HepG2 (cell line): ENCODE data around the gene KIFAP3. TPM values are rescaled to one million over a fixed set of nuclear protein-coding genes. Genes with fewer than 3 reads are reported as not detected.

Experiments used
- ATAC-seq: fragments of 200-7000 bp; cut with Tn5 transposase; 3 replicates; pipeline ENCODE4 v1.9.1; 2020; ENCODE audit warnings: mild to moderate bottlenecking, moderate library complexity
- BruUV-seq: library from RNA; stranded (reverse); fragments of 400-500 nt; replicated peaks from 2 replicates; lab custom pipeline; 2021; lab: Mats Ljungman, UMichigan
- CTCF ChIA-PET: fragments of 300-600 bp; formaldehyde crosslinking; extraction: SDS; loops from one replicate; lab custom pipeline; 2021; ENCODE audit warnings: low total read pairs, inconsistent platforms, low intra/inter-chr PET ratio; lab: Yijun Ruan, JAX
- POLR2A ChIA-PET: fragments of 350-600 bp; sonication (Branson Sonifier 250); formaldehyde crosslinking; loops from one replicate; lab custom pipeline; 2020; ENCODE audit warnings: antibody characterized with exemption, inconsistent platforms; lab: Yijun Ruan, JAX
- DNase-seq: peaks from one replicate; pipeline ENCODE4 v3.0.0-alpha.2; 2015; ENCODE audit warnings: low spot score
- FAIRE-seq: peaks from 3 replicates; lab custom pipeline; 2011; peaks lifted over from hg19 to GRCh38; lab: Jason Lieb, UNC
- H2AFZ ChIP-seq: one replicate; pipeline ENCODE4 v1.6.1; 2011; ENCODE audit warnings: low read length, inconsistent platforms
- H3K27ac ChIP-seq: fragments of 300-600 bp; 3 replicates; pipeline ENCODE4 v1.8.0; 2011; ENCODE audit warnings: mixed run types, mild to moderate bottlenecking, mixed read lengths, low read length, inconsistent platforms; ENCODE audit not compliant: insufficient read depth; ENCODE audit errors: extremely low read length
- H3K27me3 ChIP-seq, 2 experiments: fragments of 200-600 bp in 1 of 2; 2 replicates in 1 of 2; 3 replicates in 1 of 2; pipeline versions ENCODE4 v1.6.0 to v1.8.0; 2011; ENCODE audit warnings: low read length in 2 of 2, mild to moderate bottlenecking in 2 of 2, moderate library complexity in 2 of 2, inconsistent platforms in 1 of 2; ENCODE audit not compliant: insufficient read depth in 2 of 2, control insufficient read depth in 1 of 2
- H3K36me3 ChIP-seq, 2 experiments: fragments of 200-600 bp in 1 of 2; replicated peaks in 1 of 2; 2 replicates in 1 of 2; 3 replicates in 1 of 2; pipeline versions ENCODE4 v1.5.1 to v1.8.0; 2011; ENCODE audit warnings: low read length in 2 of 2, inconsistent platforms in 1 of 2; ENCODE audit not compliant: insufficient read depth in 2 of 2, control insufficient read depth in 1 of 2
- H3K4me1 ChIP-seq: 2 replicates; pipeline ENCODE4 v1.5.1; 2012; ENCODE audit warnings: low read length, inconsistent platforms; ENCODE audit not compliant: insufficient read depth
- H3K4me2 ChIP-seq: 2 replicates; pipeline ENCODE4 v1.6.0; 2011; ENCODE audit warnings: low read depth, low read length, inconsistent platforms
- H3K4me3 ChIP-seq, 3 experiments: fragments of 200-600 bp in 1 of 3; sonication (generic), shearing (Covaris generic) in 1 of 3; replicated peaks in 1 of 3; 2 replicates each; pipeline ENCODE4 v1.5.1; 2011 to 2016; ENCODE audit warnings: low read length in 3 of 3, inconsistent platforms in 2 of 3, low read depth in 2 of 3, mild to moderate bottlenecking in 2 of 3, control low read depth in 1 of 3, mixed read lengths in 1 of 3; ENCODE audit not compliant: insufficient read depth in 1 of 3
- H3K79me2 ChIP-seq: one replicate; pipeline ENCODE4 v1.6.1; 2011; ENCODE audit warnings: low read length, inconsistent platforms; ENCODE audit not compliant: insufficient read depth
- H3K9ac ChIP-seq: 2 replicates; pipeline ENCODE4 v1.6.0; 2011; ENCODE audit warnings: mild to moderate bottlenecking, low read depth, low read length, inconsistent platforms; ENCODE audit not compliant: insufficient read depth
- H3K9me3 ChIP-seq: 2 replicates; pipeline ENCODE4 v1.5.1; 2012; ENCODE audit warnings: mild to moderate bottlenecking, low read length
- H4K20me1 ChIP-seq: 2 replicates; pipeline ENCODE4 v1.6.0; 2011; ENCODE audit warnings: inconsistent platforms, mild to moderate bottlenecking, low read length, moderate library complexity; ENCODE audit not compliant: insufficient read depth
- KDM6A ChIP-seq: IDR thresholded peaks from 2 replicates; pipeline ENCODE4 v1.6.1; 2016; ENCODE audit warnings: low read depth
- ZNF138 ChIP-seq: sonication (generic); formaldehyde crosslinking; IDR thresholded peaks from 2 replicates; pipeline ENCODE4 v1.5.0; 2020; ENCODE audit warnings: mild to moderate bottlenecking, low read depth, missing genetic modification reagents
- ZNF407 ChIP-seq: sonication (generic); formaldehyde crosslinking; IDR thresholded peaks from one replicate; pipeline ENCODE4 v1.5.1; 2020; ENCODE audit warnings: mild to moderate bottlenecking, missing genetic modification reagents; ENCODE audit errors: not compliant biosample characterization
- in situ Hi-C: cut with HindIII; loops from 2 replicates; pipeline ENCODE4 v1.10.0; 2017; ENCODE audit warnings: low pct_unique_long_range_greater_than_20kb; ENCODE audit not compliant: extremely low pct_ligation_motif_present
- intact Hi-C: fragments of 100-400 bp; cut with micrococcal nuclease; formaldehyde crosslinking; loops from one replicate; pipeline ENCODE4 v1.10.0; 2022; ENCODE audit not compliant: unreplicated experiment
- polyA plus RNA-seq, 8 experiments: library from polyadenylated mRNA; depleted of rRNA in 3 of 8; stranded (reverse) in 7 of 8; unstranded in 1 of 8; fragments of >200 nt; fragmentation: Illumina TruSeq in 4 of 8; extraction: Trizol in 4 of 8; gene quantifications; 2 replicates each; pipeline versions ENCODE4 v1.2.1 to v1.2.3, GENCODE V29; 2011 to 2016; ENCODE audit warnings: low read depth in 4 of 8, missing spikeins in 1 of 8, mixed read lengths in 1 of 8; ENCODE audit not compliant: insufficient read depth in 1 of 8
- total RNA-seq, 5 experiments: library from RNA; depleted of rRNA; stranded (reverse); fragments of >200 nt; fragmentation: Illumina TruSeq; extraction: Trizol; gene quantifications; 2 replicates each; pipeline ENCODE4 v1.2.3, GENCODE V29; 2016; ENCODE audit warnings: low read depth in 1 of 5

KIFAP3 gene
- total and polyA plus RNA-seq, 2 of the 13 experiments (the other 11 are each of a cell fraction or from before 2014, with no cell fraction given), result 3.4 to 10.0 TPM

GRCh38 chr1:169906938-169907337, 167.6 kb downstream of the KIFAP3 start:
- intact Hi-C loops, result no loop called here
- Histone ChIP-seq H2AFZ (no peak overlapping the region), H3K4me1 (no peaks in the 10 kb centered on the region), H3K4me2 (no peak overlapping the region), H3K9ac (no peak overlapping the region), H4K20me1 (no peaks in the 10 kb centered on the region), H3K4me3 (no peak overlapping the region), H3K27me3 (peaks cover 0 to 5% of the 10 kb centered on the region in 2 experiments; a peak in 1 of 5 replicates), H3K27ac (no peak overlapping the region), H3K79me2 (no peaks in the 10 kb centered on the region), H3K36me3 (no peaks in the 10 kb centered on the region), H3K9me3 (no peaks in the 10 kb centered on the region)
- FAIRE-seq (no peak), ATAC-seq (no peak), DNase-seq (no peak)
- ChIA-PET CTCF (no interaction called here), POLR2A (no interaction called here)
- in situ Hi-C loops, result no loop called here
- no peak for TF ChIP-seq KDM6A (CRISPR knock-in tag)
- TF ChIP-seq ZNF138 (CRISPR knock-in tag), result no peak
- no peak for TF ChIP-seq ZNF407 (CRISPR knock-in tag)
- no TSS peak for BruUV-seq
